ENCODE measurements around the gene PELI2.

The PELI2 gene, protein sequence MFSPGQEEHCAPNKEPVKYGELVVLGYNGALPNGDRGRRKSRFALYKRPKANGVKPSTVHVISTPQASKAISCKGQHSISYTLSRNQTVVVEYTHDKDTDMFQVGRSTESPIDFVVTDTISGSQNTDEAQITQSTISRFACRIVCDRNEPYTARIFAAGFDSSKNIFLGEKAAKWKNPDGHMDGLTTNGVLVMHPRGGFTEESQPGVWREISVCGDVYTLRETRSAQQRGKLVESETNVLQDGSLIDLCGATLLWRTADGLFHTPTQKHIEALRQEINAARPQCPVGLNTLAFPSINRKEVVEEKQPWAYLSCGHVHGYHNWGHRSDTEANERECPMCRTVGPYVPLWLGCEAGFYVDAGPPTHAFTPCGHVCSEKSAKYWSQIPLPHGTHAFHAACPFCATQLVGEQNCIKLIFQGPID

DNA sequence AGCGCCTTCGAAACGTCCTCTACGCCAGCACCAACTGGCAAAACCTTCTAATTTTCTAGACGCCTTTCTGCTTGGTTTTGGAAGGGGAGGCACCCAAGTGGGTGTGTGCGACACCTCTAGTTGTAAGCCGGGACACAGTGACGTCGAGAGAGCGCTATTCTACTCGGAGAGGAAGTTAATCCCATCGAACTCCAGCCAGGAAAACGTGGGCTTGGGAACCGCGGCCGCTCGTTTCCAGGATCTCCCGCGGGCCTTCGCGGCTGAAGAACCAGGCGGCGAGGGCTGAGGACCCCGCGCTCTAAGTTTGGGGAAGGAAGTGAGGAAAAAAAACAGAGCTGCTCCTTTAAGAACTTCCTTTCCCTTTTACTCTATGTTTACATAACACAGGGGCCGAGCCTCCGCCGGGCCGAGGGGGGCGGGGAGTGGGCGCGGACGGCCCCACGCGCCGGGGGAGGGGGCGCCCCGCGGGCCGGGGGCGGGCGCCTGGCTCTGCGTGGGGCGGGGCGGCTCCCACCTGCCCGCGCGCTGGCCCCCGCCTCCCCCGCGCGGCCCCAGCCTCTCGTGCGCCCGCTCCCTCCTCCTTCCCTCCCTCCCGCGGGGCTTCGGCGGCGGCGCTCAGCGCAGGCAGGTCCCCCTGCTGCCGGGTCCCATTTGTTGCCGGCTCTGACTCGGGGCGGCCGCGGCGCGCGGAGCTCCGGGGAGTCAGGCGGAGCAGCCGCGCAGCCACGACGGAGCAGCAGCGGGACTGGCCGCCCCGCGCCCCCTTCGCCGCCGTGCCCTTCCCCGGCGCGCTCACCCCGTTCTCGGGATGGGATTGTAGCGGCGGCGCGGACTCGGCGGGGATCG, at the start of gene PELI2:
TSS of gene PELI2 (plus strand) at position 647 of the 846 bp plus-strand sequence. CDS start 250 bp downstream, outside the sequence.
- peak within 1 kb of the TSS; percentile 41; the same call in 1 of the 2 replicates for H3K9ac ChIP-seq
- H3K27ac ChIP-seq: 0 out of 2 replicates have a peak within 1 kb of the TSS, but pooled peaks have one; percentile 18
- TF ChIP-seq, protein P1, sequence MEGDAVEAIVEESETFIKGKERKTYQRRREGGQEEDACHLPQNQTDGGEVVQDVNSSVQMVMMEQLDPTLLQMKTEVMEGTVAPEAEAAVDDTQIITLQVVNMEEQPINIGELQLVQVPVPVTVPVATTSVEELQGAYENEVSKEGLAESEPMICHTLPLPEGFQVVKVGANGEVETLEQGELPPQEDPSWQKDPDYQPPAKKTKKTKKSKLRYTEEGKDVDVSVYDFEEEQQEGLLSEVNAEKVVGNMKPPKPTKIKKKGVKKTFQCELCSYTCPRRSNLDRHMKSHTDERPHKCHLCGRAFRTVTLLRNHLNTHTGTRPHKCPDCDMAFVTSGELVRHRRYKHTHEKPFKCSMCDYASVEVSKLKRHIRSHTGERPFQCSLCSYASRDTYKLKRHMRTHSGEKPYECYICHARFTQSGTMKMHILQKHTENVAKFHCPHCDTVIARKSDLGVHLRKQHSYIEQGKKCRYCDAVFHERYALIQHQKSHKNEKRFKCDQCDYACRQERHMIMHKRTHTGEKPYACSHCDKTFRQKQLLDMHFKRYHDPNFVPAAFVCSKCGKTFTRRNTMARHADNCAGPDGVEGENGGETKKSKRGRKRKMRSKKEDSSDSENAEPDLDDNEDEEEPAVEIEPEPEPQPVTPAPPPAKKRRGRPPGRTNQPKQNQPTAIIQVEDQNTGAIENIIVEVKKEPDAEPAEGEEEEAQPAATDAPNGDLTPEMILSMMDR (conservative IDR thresholded peaks at IDR 0.05; ENCODE audit: low read depth, low read length): no peak
- H3K4me2 ChIP-seq: peak within 1 kb of the TSS; percentile 63
- no peaks in the 10 kb centered on the region for H4K20me1 ChIP-seq (ENCODE audit: insufficient read depth)
- H2AFZ ChIP-seq (ENCODE audit: low read depth): peak within 1 kb of the TSS; percentile 67
- H3K79me2 ChIP-seq (ENCODE audit: insufficient read depth, low read depth): no peaks in the 10 kb centered on the region; the same call in 1 of the 2 replicates
- H3K4me3 ChIP-seq (IDR thresholded peaks at IDR 0.05; ENCODE audit: insufficient read depth, low read depth, low read length): no peak within 1 kb of the TSS
- no peaks in the 10 kb centered on the region for H3K36me3 ChIP-seq (ENCODE audit: insufficient read depth)
- peaks cover 5% of the 10 kb centered on the region for H3K4me1 ChIP-seq (ENCODE audit: low read depth, poor library complexity, severe bottlenecking)
- no peaks in the 10 kb centered on the region for H3K27me3 ChIP-seq (ENCODE audit: insufficient read depth, low read depth)

DNA sequence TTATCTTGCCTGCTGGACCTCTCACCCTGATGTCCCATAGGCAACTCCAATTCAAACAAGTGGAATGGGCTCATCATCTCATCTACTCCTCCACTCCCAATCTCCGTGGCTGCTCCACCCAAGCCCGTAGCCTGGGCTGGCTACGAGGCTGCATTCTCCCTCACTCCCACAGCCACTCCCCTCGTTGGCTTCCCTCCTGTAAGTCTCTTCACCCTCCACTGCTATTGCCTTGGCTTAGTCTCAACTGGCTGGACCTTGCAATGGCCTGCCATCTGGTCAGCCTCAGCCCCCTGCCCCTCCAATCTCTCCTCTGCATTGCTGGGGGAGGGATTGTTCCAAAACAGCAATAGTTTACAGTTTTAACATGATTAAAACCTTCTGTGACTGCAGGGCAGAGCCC, 44.4 kb upstream of the PELI2 start:
- H3K27ac ChIP-seq: no peak overlapping the region
- H3K4me3 ChIP-seq (IDR thresholded peaks at IDR 0.05; ENCODE audit: insufficient read depth, low read depth, low read length): no peak overlapping the region
- H2AFZ ChIP-seq (ENCODE audit: low read depth): no peak overlapping the region
- H3K36me3 ChIP-seq (ENCODE audit: insufficient read depth): no peaks in the 10 kb centered on the region
- H3K4me1 ChIP-seq (ENCODE audit: low read depth, poor library complexity, severe bottlenecking): no peaks in the 10 kb centered on the region
- H4K20me1 ChIP-seq (ENCODE audit: insufficient read depth): no peaks in the 10 kb centered on the region
- H3K4me2 ChIP-seq: no peak overlapping the region
- TF ChIP-seq, protein P1 (conservative IDR thresholded peaks at IDR 0.05; ENCODE audit: low read depth, low read length): no peak
- no peak overlapping the region for H3K9ac ChIP-seq
- H3K27me3 ChIP-seq (ENCODE audit: insufficient read depth, low read depth): no peaks in the 10 kb centered on the region
- no peaks in the 10 kb centered on the region for H3K79me2 ChIP-seq (ENCODE audit: insufficient read depth, low read depth)

DNA sequence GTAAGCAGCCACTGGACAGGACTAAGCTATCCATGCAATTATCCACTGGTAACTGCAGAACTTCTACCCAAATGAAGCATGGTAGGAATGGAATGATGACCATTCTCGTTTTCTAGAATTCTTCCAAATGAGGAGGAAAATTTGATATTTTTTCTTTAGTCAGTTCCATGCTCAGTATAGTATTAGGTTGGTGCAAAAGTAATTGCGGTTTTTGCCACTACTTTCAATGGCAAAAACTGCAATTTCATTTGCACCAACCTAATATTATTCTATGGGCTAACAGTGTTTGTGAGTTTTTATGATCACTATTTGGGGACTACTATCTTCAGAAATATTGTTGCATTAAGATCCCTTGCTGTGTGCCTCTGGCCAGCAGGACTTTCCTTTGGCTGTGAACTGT, 42.9 kb upstream of the PELI2 start:
- Histone ChIP-seq H3K4me2 (no peak overlapping the region), H3K36me3 (ENCODE audit: insufficient read depth) (no peaks in the 10 kb centered on the region), H3K27me3 (ENCODE audit: insufficient read depth, low read depth) (no peaks in the 10 kb centered on the region), H4K20me1 (ENCODE audit: insufficient read depth) (no peaks in the 10 kb centered on the region), H3K79me2 (ENCODE audit: insufficient read depth, low read depth) (no peaks in the 10 kb centered on the region), H2AFZ (ENCODE audit: low read depth) (no peak overlapping the region), H3K27ac (no peak overlapping the region), H3K4me1 (ENCODE audit: low read depth, poor library complexity, severe bottlenecking) (no peaks in the 10 kb centered on the region), H3K4me3 (IDR thresholded peaks at IDR 0.05; ENCODE audit: insufficient read depth, low read depth, low read length) (no peak overlapping the region), H3K9ac (no peak overlapping the region)
- TF ChIP-seq, protein P1 (conservative IDR thresholded peaks at IDR 0.05; ENCODE audit: low read depth, low read length): no peak

DNA sequence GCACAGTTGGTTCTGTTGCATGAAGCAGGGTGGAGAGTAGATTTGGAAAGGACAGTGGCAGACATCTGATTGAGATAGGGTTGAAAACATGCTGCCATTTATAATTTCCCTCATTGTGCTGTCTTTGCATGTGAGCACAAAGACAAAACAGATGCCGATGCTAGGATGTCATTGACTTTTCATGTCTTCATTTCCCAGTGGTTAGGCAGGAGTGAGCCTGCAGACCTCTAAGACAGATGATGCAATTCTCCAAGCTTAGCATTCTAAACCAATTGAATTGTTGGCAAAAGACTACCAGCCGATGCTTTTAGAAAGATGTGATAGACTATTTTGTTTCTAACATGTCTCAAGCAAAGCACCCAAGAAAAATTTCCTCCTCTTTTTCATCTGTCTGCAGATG, 37.1 kb upstream of the PELI2 start:
- TF ChIP-seq, protein P1 (conservative IDR thresholded peaks at IDR 0.05; ENCODE audit: low read depth, low read length): no peak

More for the DNA sequence above, 37.1 kb upstream of the PELI2 start:
- Histone ChIP-seq H3K4me1 (ENCODE audit: low read depth, poor library complexity, severe bottlenecking) (no peaks in the 10 kb centered on the region), H3K27ac (no peak overlapping the region), H3K9ac (no peak overlapping the region), H3K36me3 (ENCODE audit: insufficient read depth) (no peaks in the 10 kb centered on the region), H3K27me3 (ENCODE audit: insufficient read depth, low read depth) (no peaks in the 10 kb centered on the region), H3K79me2 (ENCODE audit: insufficient read depth, low read depth) (no peaks in the 10 kb centered on the region), H3K4me3 (IDR thresholded peaks at IDR 0.05; ENCODE audit: insufficient read depth, low read depth, low read length) (no peak overlapping the region), H4K20me1 (ENCODE audit: insufficient read depth) (no peaks in the 10 kb centered on the region), H3K4me2 (no peak overlapping the region), H2AFZ (ENCODE audit: low read depth) (no peak overlapping the region)
